ENCODE results near the gene PDE3A.

DNA sequence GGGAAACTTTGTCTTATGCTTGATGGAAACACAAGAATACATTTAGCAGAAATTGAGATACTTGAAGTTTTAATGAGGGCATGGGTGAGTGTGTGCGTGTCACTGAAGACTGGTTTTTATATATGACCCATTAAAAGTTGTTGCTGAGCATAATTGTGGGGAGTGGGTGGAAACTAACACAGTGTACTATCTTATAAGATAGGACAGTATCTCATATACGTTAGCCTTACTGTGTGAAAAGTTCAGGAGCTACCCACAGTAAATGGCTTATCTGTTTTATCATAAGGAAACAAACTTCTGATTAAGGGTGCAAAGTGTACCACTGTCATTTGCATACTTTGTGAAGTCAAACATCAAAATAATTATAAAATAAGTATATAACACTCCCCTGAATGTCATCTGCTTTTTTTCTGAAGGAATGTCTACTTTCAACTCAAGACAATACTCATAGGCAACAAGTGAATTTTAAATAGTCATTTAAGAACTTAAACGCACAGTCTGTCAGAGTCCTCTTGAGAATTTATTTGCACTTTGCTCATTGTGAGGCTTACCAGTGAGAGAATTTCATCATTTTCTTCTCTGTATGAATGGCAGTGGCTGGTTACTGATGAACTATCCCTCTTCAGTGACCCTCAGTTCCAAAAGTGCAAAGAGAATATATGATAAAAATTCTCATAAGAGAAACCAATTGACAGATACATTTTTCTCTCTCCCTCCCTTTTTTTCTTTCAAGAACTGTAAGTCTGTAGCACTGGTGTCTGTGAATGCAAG, 4.2 kb downstream of the PDE3A start:
- TF ChIP-seq, protein P1, sequence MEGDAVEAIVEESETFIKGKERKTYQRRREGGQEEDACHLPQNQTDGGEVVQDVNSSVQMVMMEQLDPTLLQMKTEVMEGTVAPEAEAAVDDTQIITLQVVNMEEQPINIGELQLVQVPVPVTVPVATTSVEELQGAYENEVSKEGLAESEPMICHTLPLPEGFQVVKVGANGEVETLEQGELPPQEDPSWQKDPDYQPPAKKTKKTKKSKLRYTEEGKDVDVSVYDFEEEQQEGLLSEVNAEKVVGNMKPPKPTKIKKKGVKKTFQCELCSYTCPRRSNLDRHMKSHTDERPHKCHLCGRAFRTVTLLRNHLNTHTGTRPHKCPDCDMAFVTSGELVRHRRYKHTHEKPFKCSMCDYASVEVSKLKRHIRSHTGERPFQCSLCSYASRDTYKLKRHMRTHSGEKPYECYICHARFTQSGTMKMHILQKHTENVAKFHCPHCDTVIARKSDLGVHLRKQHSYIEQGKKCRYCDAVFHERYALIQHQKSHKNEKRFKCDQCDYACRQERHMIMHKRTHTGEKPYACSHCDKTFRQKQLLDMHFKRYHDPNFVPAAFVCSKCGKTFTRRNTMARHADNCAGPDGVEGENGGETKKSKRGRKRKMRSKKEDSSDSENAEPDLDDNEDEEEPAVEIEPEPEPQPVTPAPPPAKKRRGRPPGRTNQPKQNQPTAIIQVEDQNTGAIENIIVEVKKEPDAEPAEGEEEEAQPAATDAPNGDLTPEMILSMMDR (IDR thresholded peaks at IDR 0.05) = no peak
- TF ChIP-seq POLR2A (IDR thresholded peaks at IDR 0.05) = no peak
